Pancreas (tissue), 10 donors: ENCODE data around the gene RAMACL. TPM values are rescaled to one million over a fixed set of nuclear protein-coding genes. Genes with fewer than 3 reads are reported as not detected.

ENCODE experiments used
- ATAC-seq, 4 donors: fragments of 200-7000 bp; cut with Tn5 transposase; one replicate each; pipeline versions ENCODE4 v1.8.0 to v1.9.1; 2020; ENCODE audit warnings: mild to moderate bottlenecking in 4 of 4, moderate library complexity in 4 of 4
- DNase-seq, 6 donors: peaks; one replicate each; pipeline ENCODE4 v3.0.0-alpha.2; 2020
- FAIRE-seq: peaks from 2 replicates; lab custom pipeline; 2012; peaks lifted over from hg19 to GRCh38; lab: Jason Lieb, UNC
- H3K27ac ChIP-seq, 4 donors: fragments of 200-600 bp; sonication (generic); 1 replicate in 3 of 4; 2 replicates in 1 of 4; pipeline versions ENCODE4 v1.5.0 to v1.8.0; 2020
- H3K27me3 ChIP-seq, 4 donors: fragments of 200-600 bp; one replicate each; pipeline ENCODE4 v1.8.0; 2021
- H3K36me3 ChIP-seq, 3 donors: fragments of 200-600 bp; sonication (generic) in 1 of 3; one replicate each; pipeline versions ENCODE4 v1.5.0 to v1.8.0; 2020 to 2021
- H3K4me1 ChIP-seq, 3 donors: fragments of 200-600 bp; one replicate each; pipeline ENCODE4 v1.8.0; 2021
- H3K4me3 ChIP-seq, 4 donors: fragments of 200-600 bp; sonication (generic) in 2 of 4; one replicate each; pipeline versions ENCODE4 v1.5.0 to v1.8.0; 2020 to 2021
- H3K9me3 ChIP-seq, 4 donors: fragments of 200-600 bp; one replicate each; pipeline ENCODE4 v1.8.0; 2021
- CTCF ChIP-seq, 4 donors: fragments of 200-600 bp; sonication (generic) in 3 of 4; IDR thresholded peaks; one replicate each; pipeline versions ENCODE4 v1.5.0 to v1.8.0; 2021; ENCODE audit warnings: antibody characterized with exemption in 4 of 4
- WGBS, 2 donors: extraction: QIAGEN DNeasy Blood & Tissue Kit; methylation state at CpG; one replicate each; pipeline ENCODE4 v1.1.7; 2013; 5-methylcytosine and 5-hydroxymethylcytosine counted together
- intact Hi-C, 3 donors: fragments of 100-400 bp; cut with DNase I; formaldehyde crosslinking; loops; one replicate each; pipeline versions ENCODE4 v1.11.1 to v1.14.2; 2022
- polyA plus RNA-seq, 2 donors: library from polyadenylated mRNA; stranded (reverse); fragments of 200-250 nt; gene quantifications; one replicate each; pipeline ENCODE4 v1.2.3, GENCODE V29; 2013
- total RNA-seq, 6 donors: library from RNA; stranded (reverse); fragmentation: NEBNext Ultra II Directional in 4 of 6; extraction: Animal tissue kit (Norgen Biotek cat#: 25700) in 4 of 6; gene quantifications; one replicate each; pipeline versions ENCODE4 v1.2.1 to v1.2.4, GENCODE V29; 2021 to 2023
- donor health status: healthy with polysubstance abuse.
- donor health status: DM: no; HTN: no; CAD: no; lungs with moderate emphysema.
- donor health status: DM: no; HTN: no; CAD: no.
- donor health status: control.
- donor health status: control.
- donor health status: Bipolar disorder and iron deficiency.
- donor health status: DM: yes; HTN: yes; CAD: no.
- donor health status: DM: no; HTN: no; CAD: no.
- donor health status: DM: no; HTN: no; CAD: no.
- donor health status: DM: yes; HTN: yes; CAD: no.

The RAMACL gene
- total and polyA plus RNA-seq, 8 donors: 0.33 to 3.1 (median 1.0) TPM

GRCh38 chr6:166623318-166623717 is 36.8 kb upstream of the RAMACL start:
- Histone ChIP-seq H3K36me3 (no peaks in the 10 kb centered on the region), H3K4me3 (no peak overlapping the region), H3K27ac (no peak overlapping the region), H3K9me3 (no peaks in the 10 kb centered on the region), H3K4me1 (peaks cover 15 to 34% (median 27%) of the 10 kb centered on the region in 3 donors), H3K27me3 (no peaks in the 10 kb centered on the region)
- WGBS, 2 donors: 67 to 81% methylated on average over 5 of the region's 5 CpGs
- TF ChIP-seq CTCF (IDR thresholded peaks at IDR 0.05): no peak
- no peak for ATAC-seq
- intact Hi-C loops: no loop called here
- no peak for FAIRE-seq
- DNase-seq: peak in 1 of 6 donors; percentile 54

GRCh38 chr6:166621114-166621540 is 34.6 kb upstream of the RAMACL start:
- H3K36me3 ChIP-seq: no peaks in the 10 kb centered on the region
- peaks cover 15 to 34% (median 33%) of the 10 kb centered on the region in 3 donors for H3K4me1 ChIP-seq
- H3K4me3 ChIP-seq: no peak overlapping the region
- WGBS, 2 donors: 74 to 80% methylated on average over 6 of the region's 6 CpGs
- H3K27me3 ChIP-seq: no peaks in the 10 kb centered on the region
- intact Hi-C loops: no loop called here
- FAIRE-seq (no peak), DNase-seq (no peak), ATAC-seq (peak in 3 of 4 donors; percentile 14 to 49 (median 14))
- H3K27ac ChIP-seq: peak overlapping the region in 1 of 4 donors; percentile 53
- H3K9me3 ChIP-seq: no peaks in the 10 kb centered on the region
- no peak for TF ChIP-seq CTCF (IDR thresholded peaks at IDR 0.05)

GRCh38 chr6:166620478-166621113 is 34.1 kb upstream of the RAMACL start:
- Histone ChIP-seq H3K27ac (peak overlapping the region in 3 of 4 donors; percentile 9 to 53 (median 41)), H3K36me3 (no peaks in the 10 kb centered on the region), H3K9me3 (no peaks in the 10 kb centered on the region), H3K4me3 (no peak overlapping the region), H3K4me1 (peaks cover 15 to 33% (median 32%) of the 10 kb centered on the region in 3 donors), H3K27me3 (no peaks in the 10 kb centered on the region)
- TF ChIP-seq CTCF (IDR thresholded peaks at IDR 0.05): no peak
- WGBS, 2 donors: 24 to 35% methylated on average over 8 of the region's 8 CpGs
- no peak for DNase-seq
- ATAC-seq: peak; percentile 34 to 63 (median 52)
- no peak for FAIRE-seq
- intact Hi-C loops: no loop called here

GRCh38 chr6:166619912-166620311 is 33.4 kb upstream of the RAMACL start:
- peak in 2 of 6 donors; percentile 31 to 42 for DNase-seq
- Histone ChIP-seq H3K36me3 (no peaks in the 10 kb centered on the region), H3K27ac (peak overlapping the region in 3 of 4 donors; percentile 9 to 53 (median 41)), H3K4me1 (peaks cover 15 to 33% (median 30%) of the 10 kb centered on the region in 3 donors), H3K4me3 (no peak overlapping the region), H3K27me3 (no peaks in the 10 kb centered on the region), H3K9me3 (no peaks in the 10 kb centered on the region)
- FAIRE-seq: no peak
- WGBS, 2 donors: 31 to 40% methylated on average over 3 of the region's 3 CpGs
- peak; percentile 49 to 77 (median 72) for ATAC-seq
- intact Hi-C loops: no loop called here
- TF ChIP-seq CTCF (IDR thresholded peaks at IDR 0.05): no peak
